Suppressor macrophage (primary cell): ENCODE measurements around the gene RB1.
A peak's percentile ranks its signal among the peaks of the same experiment; 100 is the strongest.
"Not testable (repeated sequence)": the region's sequence is repeated elsewhere in the genome, so short reads cannot be mapped to it uniquely, and the experiment has no call there.

Experiments
- DNase-seq, 4 experiments: peaks; one replicate each; pipeline ENCODE4 v3.0.0-alpha.2; 2020 to 2022

The RB1 gene

DNA sequence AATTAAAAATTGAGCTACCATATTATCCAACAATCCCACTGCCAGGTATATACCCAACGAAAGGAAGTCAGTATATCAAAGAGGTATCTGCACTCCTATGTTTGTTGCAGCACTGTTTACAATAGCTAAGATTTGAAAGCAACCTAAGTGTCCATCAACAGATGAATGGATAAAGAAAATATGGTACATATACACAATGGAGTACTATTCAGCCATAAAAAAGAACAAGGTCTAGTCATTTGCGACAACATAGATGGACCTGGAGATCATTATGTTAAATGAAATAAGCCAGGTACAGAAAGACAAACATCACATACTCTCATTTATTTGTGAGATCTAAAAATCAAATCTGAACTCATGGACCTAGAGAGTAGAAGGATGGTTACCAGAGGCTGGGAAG is 52.0 kb downstream of the RB1 start:
- not testable (repeated sequence) for DNase-seq

DNA sequence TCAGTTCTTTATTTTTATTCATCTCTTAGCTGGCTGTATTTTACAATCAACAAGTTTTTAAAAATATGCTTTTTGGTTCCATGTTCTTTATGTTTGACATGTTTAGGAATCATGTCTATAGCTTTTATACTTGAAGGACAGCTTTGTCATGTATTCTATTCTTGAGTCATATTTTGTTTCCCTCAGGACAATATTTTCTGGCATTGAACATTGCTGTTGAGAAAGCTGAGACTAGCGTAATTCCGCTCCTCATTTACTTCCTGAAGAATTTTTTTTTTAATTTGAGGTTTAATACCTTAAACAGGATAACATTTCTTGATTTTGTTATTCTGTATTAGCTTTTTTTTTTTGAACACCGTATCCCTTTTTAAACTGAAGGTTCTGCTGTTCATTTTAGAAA is 53.2 kb downstream of the RB1 start:
- DNase-seq, result no peak

DNA sequence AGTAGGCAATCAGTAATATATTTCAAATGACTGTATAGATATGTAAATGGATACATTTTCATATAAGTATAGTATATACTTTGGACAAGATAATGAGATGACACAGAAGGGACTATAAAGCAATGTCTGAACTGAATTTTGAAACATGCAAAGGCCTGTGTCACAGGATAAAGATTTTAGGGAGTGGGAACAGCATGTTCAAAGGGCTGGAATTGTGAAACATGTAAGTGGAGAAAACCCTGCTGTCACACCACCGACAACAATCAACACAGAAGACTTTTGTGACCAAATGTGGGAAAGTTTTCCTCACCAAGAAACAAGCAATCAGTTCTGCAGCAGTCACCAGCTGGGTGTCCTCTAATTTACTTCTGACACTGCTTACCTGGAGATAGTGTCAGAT is 66.4 kb downstream of the RB1 start:
- no peak for DNase-seq

DNA sequence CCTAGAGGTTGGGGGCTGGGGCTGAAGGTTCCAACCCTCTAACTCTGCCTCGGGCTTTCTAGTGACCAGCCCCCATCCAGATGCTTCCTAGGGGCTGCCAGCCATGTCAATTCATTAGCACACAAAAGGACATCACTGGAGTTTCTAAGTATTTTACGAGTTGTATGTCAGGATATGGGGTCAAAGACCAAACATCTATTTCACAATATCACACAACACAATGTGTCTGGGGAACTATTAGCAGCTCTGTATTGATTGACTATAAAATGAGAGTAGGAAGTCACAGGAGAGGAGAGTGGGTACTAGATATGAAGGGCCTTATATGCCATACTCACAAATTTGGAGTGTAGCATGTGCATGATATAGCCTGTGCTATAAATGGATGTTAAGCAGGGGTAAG is 67.3 kb downstream of the RB1 start:
- no peak for DNase-seq

DNA sequence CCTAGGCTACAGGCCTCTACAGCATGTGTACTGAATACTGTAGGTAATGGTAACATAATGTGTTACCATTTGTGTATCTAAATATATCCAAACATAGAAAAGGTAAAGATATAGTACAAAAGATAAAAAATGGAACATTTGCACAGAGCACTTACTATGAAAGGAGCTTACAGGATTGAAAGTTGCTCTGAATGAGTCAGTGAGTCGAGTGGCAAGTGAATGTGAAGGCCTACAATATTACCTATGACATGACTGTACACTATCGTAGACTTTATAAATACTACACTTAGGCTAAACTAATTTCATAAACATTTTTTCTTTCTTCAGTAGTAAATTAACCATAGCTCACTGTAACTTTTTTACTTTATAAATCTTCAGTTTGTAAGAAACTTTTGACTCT is 74.3 kb downstream of the RB1 start:
- no peak for DNase-seq

DNA sequence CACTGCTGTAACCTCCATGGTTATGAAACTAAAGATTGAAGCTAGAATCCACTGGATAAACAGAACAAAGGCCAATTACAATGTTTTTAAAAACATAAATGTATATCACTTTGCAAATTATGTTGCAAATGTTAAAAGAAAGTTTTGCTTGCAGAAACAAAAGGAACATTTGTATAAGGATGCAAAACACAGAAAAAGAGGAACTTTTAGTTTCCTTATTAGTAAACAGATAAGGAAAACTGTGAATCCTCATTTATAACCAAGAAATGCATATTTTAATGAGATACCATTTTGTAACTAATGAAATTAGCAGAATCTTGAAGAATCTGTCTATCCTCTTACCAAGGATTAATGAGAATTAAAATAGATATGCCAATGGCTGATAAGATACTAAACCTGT is 77.0 kb downstream of the RB1 start:
- peak in 2 of 4 experiments; percentile 38 to 66 for DNase-seq

DNA sequence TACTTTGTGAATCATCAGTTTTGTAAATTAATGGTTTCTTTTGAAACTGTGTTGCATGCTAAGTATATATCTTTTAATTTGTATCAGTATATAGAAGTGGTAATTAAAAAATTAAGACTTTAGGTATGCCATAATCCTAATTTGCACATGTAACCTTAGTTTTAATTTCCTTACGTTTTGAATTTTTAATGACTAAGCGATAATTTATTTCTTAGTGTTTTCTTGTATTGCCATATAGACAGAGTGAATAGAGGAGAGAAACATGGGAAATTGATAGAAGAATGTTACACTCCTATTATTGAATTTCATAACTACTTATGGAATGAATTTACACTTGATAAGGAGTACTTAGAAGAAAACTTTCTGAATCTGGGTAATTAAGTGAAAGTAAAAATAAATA is 79.8 kb downstream of the RB1 start:
- no peak for DNase-seq

DNA sequence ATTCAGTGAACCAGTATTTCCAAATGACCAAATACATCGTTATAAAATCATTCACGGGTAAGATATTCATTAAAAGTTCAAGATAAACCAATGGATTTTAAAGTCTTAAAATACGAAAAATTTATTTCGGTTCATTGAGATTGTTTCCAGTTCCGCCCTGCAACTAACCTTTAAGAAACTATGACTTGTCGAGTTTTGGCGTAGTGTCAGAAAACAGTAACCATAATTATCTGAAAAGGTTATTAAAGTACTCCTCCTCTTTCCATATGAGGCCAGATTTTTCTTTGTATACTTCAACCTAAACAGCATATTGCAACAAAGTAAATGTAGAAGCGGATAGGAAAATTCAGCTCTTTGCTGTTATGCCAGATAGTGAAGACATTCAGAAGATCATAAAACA is 83.3 kb downstream of the RB1 start:
- DNase-seq, result no peak

DNA sequence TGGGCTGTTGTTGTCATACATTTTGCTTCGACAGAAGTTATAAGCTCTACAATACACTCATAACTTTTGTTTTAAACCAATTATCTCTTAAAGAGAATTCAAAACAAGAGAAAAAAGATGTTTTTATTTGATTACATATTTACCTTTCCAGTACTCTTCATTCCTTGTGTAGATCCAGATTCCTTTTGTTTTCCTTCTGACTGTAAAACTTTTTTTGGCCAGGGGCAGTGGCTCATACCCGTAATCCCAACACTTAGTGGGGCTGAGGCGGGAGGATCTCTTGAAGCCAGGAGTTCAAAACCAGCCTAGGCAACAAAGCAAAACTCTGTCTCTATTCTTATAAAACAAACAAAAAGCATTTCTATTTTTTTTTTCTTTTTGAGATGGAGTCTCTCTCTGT is 87.7 kb downstream of the RB1 start:
- DNase-seq, result no peak

DNA sequence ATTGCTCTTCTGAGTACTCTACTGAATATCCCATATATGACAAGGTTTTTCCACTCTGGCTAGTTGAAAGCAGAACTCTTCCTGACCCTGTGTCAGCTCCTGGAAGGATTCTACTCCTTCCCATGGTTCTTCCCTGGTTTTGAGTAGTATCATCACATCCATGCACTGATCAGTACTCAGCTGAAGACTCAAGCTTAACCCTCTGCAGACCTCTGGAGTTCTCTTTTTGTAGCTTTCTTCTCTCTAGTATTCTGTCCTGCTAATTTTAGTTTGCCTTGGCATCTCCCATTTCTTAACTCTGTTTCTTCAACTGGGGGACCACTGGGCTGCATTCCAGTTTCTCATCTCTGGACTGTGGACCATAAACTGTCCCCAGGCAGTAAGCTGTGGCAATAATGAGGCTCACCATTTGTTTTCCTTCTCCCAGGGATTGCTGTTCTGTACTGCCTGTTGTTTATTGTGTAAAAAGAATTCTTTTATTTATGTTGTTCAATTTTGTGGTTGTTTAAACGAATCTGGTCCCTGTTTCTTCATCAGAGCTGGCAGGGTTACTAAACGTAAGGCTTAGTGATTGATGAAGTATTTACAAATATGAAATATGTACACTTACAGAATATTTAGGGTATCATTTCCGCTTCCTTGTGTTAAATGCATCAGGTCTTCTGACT is 89.6 kb downstream of the RB1 start:
- DNase-seq, result no peak

DNA sequence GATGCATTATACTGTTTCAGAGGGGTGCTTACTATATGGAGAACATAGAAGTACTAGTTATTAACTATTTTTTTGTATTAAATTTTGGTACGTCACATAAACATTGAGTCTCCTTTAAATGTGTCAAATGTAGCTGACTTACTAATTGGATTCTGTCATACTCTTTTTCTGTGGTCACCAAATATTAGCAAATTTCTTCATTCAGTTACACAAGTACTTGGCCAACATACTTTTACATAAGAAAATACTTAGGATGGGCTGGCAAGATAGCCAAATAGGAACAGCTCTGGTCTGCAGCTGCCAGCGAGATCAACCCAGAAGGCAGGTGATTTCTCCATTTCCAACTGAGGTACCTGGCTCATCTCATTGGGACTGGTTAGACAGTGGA is 90.1 kb downstream of the RB1 start:
- DNase-seq, result no peak

DNA sequence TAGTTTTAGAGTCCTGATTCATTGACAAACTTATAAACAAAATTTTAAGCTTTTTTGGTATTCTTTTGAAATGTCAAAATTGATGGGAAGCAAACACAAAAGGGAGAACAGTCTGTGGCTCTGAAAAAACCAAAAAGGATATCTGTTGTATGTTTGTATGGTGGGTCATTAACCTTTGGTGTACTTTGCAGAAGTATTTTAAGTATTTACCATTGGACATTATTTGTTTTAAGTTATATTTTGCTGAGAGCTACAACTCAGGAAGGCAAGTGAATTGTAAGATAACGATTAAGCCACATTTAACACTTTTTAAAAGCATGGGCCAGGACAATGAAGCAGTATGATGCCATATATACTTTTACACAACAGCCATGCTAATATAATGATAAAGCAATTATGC is 94.2 kb downstream of the RB1 start:
- no peak for DNase-seq

DNA sequence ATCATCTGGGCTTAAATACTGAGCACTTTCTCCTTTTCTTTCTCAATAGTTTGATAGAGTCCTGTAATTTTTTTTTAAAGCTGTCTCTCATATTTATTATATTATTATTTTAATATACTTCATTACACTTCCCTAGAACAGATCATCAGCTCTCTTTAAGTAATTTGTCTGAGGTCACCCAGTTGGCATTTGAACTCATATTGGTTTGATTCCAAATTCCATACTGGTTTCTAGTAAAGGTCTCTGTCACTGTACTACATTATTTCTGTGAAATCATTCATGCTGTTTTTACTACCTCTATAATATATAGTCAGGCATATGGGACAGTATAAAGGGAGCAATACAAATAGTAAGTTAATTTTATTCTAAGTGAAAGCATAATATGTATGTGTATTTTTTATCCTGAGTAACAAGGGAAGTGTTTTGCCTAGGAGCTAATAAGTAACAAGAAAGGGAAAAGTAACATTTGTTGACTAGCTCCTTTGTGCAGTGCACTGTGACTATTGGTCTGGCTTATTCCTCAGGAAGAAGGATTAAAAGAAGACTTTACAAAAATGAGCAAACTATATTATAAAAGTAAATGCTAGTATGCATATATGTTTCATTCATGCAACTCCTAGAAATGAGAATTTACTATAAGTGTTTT is 95.0 kb downstream of the RB1 start:
- DNase-seq, result no peak

DNA sequence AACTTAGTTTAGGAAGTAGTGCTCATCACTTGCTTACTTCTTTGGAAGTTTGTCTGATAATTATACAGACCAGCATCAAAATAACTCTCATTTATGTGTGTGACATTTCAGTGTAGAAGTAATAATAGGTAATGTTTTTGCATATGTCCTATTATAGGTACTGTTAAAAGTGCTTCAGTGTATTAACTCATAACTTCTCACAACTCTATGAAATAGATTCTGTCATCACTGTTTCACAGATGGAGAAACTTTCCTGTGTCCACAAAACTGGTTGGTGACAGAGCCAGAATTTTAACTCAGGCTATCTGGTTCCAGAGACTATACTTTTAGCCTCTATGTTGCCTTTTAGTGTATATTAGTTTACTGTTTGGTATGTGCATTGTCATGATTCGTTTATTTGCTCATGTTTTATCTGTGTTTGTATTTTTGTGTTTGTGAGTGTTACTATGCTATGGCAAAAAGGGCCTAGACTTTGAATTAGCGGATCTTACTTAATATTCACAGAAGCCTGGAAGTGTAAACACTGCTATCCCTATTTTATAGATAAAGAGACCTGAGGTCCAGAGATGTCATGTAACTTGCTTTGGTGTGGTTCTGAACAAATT is 96.6 kb downstream of the RB1 start:
- no peak for DNase-seq

DNA sequence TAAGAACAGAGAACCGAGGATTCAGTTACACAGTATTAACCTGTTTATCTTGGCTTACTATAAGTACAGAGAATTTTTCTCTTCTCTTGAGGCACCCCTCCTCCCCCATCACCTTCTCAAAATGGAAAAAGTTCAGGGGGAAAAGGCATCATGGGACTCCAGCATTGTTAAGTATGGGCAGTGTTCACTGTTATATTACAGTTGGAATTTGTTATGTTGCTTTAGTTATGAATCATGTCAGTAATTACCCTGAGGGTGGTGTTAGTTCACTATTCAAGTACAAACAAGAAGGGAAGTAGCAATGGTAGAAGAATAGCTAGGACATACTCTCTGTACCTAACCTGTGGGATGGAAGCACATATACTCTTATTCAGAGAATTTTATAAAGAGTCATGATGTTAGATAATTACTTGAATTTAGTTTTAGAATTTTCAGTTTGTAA is 97.3 kb downstream of the RB1 start:
- peak in 2 of 4 experiments; percentile 62 to 72 for DNase-seq

DNA sequence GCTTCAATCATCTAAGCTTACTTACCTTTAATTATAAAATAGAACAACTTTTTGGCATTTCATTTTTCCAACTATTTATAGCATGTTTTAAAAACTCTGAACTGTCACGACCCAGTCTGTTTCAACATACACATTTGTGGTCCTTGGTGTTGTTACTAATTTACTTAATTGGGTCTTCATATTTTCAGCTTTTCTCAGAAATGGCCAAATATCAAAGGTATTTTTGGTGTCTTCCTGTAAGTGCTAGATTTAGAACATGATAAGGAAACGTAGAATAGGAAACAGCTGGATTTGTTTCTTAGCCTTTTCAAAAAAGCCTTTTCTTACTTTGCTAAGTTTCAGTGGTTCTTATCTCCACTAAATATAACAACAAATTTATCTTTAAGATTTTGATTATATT is 97.9 kb downstream of the RB1 start:
- no peak for DNase-seq

DNA sequence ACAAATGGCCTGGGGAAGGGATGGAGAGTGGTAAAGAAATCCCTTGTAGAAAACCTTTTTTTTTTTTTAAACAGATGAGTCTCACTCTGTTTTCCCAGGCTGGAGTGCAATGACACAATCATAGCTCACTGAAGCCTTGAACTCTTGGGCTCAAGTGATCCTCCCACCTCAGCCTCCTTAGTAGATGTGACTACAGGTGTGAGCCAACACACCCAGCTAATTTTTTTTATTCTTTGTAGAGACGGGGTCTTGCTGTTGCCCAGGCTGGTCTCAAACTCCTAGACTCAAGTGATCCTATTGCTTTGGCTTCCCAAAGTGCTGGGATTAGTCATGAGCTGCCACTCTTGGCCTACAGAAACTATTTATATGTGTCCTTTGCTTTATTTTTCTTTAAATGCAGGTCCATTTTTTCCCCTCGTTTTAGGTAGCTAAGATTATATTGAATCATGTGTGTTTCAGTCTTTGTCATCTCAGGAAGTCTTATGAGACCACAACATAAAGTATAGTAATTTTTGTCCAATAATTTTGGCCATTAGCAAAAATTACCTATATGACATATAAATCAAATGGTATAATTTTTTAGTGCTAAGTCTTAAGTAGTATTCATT is 98.9 kb downstream of the RB1 start:
- DNase-seq, result peak in 1 of 4 experiments; percentile 16

DNA sequence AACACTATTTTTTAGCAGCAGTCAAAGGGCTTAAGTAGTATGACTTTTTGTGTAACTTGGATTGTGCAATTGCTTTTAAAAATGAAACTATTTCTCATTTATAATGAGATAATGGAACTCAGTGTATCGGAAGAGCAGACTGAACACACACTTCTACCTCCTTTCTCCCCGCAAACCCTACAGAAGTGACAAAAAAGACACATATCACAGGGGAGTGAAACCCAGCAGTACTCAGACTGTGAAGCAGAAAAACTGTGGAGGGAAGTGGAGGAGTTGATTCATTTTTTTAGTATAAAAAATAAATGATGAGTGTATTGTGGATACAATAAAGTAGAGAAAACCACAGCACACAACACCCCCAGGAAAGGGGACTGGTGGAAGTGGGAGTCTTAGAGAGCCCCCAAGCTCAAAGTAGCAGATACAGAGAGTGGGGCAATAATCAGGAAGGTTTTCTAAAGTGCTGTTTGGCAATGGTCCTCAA is 99.6 kb downstream of the RB1 start:
- DNase-seq, result peak in 3 of 4 experiments; percentile 17 to 76 (median 69)

DNA sequence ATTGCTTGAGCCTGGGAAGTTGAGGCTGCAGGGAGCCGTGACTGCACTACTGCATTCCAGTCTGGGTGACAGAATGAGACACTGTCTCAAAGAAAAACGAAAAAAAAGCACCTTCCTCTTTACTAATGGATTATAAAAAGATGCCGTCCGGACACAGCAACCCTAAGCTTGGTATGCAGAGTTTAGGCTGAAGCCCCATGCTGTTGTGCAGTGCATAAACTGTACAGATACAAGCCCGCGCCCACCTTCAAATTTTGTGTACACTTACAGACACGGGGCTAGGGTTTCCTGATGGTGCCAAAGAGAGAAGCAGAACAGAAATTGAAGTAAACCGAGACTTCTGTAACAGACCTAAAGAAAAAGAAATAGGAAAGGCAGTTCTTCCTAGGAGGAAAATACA is 100.4 kb downstream of the RB1 start:
- DNase-seq, result peak in 3 of 4 experiments; percentile 36 to 55 (median 50)

DNA sequence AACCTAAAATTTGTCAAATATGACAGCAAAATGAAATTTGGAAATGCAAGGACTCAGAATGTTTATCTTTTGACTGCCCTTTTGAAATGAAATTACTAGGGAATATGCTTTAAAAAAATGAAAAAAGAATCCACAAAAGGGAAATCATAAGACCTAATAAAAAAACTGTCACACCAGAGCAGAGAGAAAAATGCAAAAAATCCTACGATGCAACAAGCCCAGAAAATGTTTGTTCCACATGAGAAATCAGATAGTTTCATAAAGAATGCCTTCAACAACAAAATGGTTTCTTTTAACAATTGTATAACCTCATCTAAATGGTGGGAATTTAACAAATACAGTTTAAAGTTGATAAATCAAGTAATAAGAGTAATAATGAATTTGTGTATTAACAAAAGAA is 101.4 kb downstream of the RB1 start:
- DNase-seq, result no peak

DNA sequence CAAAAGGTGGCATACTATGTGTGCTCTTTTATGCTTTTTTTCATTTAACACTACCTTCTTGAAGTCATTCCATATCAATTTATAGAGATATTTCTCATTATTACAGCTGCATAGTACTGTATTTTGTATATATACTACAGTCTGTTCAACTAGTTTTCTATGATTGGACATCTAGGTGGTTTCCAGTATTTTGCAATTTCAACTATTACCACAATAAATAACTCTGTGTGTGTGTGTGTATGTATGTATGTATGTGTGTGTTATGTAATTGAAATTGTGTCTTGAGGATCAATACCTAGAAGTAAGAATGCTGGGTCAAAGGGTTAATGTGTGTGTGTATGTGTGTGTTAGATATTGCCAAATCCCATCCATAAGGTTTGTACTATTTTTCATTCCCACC is 102.3 kb downstream of the RB1 start:
- peak in 2 of 4 experiments; percentile 46 to 50 for DNase-seq

DNA sequence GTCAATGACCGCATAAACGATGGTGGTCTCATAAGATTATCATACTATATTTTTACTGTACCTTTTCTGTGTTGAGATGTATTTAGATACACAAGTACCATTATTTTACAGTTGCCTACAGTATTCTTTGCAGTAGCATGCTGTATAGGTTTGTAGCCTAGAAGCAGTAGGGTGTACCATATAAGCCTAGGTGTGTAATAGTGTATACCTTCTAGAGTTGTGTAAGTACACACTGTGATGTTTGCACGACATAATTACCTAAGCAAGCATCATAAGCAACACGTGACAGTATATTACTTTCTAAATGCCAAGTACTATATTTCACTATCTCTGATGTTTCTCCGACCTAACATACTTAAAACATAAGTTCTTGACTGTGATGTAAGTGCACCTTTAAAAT is 106.6 kb downstream of the RB1 start:
- peak in 2 of 4 experiments; percentile 34 to 43 for DNase-seq

DNA sequence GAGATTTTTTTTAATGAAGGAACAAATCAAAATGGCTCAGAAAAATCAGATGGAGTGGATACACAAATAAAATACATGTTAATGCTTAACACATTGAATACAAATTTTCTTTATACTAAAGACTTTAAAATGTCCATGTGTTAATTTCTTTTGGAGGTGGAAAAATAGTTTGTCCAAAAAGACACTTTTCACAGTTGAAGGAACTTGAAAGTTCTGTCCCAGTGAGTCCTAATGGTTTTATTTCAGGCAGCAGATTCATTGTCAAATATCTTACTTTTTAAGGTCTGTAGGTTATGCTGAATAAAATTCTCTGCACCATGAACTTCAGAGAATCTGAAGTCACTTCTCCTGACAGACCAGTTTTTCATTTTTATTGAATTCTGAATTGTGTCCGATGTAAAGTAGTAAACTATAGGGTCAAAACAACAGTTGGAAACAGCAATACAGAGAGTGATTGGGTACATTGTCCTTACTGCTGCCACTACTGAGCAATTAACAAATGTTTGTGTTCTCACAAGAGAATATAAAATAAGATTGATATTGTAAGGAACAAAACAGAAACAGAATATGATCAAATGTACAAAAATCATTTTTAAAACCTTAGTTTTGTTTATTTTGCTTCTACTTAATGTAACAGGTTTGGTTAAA is 107.7 kb downstream of the RB1 start:
- DNase-seq, result no peak
